Amygdala (tissue), 56 donors: Measurements from ENCODE around the gene SSRP1.
A peak's percentile ranks its signal among the peaks of the same experiment; 100 is the strongest.
"Not testable (repeated sequence)": the region's sequence is repeated elsewhere in the genome, so short reads cannot be mapped to it uniquely, and the experiment has no call there.

Experiments used
- DNase-seq, 56 donors: peaks; one replicate each; lab custom pipeline; 2025; lab: John Stamatoyannopoulos, UW

Gene SSRP1

DNA sequence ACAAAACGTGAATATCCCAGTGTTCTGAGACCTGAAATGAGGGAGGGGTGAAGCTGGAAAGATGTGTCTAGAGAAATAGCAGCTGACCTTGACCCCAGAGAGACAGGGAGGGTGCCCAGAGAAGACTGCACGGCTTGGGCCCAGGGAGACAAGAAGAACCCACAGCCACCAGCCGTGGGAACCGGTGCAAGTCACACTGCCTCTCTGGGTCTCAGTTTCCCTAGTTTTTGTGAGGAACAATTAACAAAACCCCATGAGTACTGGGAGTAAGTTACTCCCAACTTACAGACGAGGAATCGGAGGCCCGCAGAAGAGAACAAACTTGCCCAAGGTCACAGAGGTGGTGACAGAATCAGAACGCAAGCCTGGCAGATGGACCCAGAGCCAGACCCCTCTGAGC lies 30.2 kb downstream of the SSRP1 start:
- no peak for DNase-seq

GRCh38 chr11:57303990-57304579 lies 31.6 kb downstream of the SSRP1 start:
- DNase-seq = peak in 7 of 56 donors; percentile 9 to 38 (median 26)

DNA sequence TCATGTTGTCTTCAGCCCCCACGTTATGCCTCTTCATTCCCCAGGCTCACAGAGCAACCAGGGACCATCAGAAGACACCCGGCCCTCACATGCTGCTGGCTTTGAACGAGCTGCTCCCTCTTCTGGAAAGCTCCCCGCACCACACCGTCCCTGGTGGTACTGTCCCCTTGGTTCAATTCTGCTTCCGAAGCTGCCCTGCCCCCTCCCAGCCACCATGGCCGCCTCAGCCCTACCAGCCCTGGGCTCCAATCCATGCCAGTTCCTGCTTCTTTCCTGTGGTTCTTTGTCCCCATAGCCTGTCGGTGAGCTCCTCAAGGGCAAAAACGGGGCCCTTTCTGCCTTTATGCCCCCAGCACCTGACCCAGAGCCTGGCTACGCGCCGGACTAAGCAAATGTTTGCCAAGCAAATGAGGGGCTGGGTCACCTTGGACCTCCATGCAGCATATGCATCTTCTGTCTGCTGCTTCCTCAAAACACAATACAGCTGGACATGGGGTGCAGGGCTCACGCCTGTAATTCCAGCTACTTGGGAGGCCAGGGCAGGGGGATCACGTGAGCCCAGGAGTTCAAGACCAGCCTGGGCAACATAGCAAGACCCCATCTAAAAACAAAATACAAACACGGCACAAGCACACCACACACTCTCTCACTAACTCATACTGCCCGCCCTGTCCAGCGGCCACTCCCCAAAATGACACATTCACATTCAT lies 32.3 kb downstream of the SSRP1 start:
- DNase-seq = no peak

DNA sequence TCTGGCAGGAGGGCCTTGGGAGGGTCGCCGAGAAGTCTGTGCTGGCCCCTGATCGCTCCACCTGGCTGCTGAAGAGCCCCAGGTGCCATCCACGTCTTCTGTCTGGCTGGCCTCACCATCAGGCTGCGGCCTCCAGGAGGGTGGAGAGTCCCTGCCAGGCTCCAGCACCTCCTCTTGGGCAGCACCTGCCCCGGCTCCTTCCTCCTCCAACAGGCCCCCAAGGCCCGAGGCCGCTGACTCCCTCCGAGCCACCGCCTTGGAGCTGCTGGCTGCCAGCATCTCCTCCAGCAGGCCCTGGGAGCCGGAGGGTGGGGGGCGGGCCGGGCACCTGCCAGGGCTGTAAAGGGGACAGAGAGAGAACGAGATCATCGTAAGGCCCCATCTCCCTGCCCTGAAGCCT lies 33.2 kb downstream of the SSRP1 start:
- no peak for DNase-seq

- DNase-seq = no peak
These were observed 33.8 kb downstream of the SSRP1 start for GRCh38 chr11:57301711-57302423.

GRCh38 chr11:57300785-57301184 lies 34.9 kb downstream of the SSRP1 start:
- no peak for DNase-seq

DNA sequence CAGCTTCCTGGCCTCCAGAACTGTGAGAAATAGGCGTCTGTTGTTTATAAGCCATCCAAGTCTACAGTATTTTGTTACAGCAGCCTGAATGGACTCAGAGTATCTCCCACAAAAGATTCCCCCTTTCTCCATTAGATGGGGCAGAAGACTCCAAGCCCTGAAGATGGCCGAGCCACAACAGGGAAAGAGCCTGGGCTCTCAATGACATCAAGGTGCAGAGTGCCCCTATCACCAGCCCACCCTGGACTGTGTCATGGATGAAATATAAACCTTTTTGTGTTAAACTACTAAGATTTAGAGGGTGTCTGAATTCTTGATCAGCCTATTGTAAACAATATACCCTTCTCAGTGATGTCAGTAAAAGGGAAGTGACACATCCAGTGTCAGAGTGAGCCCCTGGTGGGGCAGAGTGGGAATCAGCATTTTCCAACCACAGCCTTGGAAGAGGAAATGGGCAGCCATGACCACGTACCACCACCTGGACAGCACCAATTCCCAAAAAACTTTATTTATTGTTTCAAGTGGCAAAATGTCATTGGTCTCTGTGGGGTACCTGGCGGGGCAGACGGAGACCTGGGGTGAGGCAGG lies 36.4 kb downstream of the SSRP1 start:
- no peak for DNase-seq

- no peak for DNase-seq
These were observed 38.5 kb downstream of the SSRP1 start for GRCh38 chr11:57297221-57297620.

- not testable (repeated sequence) for DNase-seq
These were observed 39.5 kb downstream of the SSRP1 start for GRCh38 chr11:57296205-57296604.

DNA sequence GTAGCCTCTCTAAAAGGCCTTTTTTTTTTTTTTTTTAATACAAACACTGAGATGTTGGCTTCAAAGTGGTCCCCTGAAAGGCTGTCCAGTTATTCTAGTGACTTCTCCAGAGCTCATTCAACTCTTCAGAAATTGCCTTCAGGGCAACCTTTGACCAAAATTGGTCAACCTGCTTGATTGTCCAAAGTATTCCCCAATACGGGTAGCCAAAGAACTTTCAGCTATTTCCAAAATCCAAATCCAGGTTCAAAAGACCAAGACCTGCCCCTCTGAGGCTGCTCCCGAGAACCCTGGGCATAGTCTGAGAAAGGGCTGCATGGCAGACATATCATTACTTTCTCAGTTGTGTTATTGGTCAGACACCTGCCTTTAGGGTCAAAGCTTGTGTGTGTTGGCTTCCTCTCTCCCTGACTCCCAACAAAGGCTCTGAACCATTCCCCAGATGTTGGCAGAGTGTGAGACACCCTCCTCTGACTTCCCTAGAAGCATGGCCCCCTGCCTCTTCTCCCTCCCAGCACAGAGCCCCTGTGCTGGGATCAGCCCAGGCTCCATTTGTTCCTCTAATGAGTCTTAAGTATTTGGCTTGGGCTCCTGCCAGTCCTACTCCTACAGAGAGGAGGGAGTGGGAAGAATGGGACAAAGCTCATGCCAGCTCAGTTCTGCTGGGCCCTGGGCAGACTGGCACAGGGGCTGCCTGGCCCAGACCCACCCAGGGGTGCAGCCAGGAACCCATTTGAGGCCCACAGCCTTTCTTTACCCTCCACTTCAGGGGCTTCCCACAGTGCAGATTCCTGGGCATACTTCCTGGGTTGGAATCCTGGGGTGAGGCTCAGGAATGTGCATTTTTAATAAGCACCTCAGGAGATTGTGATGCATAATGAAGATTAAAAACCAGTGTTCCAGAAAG lies 41.2 kb downstream of the SSRP1 start:
- peak in 16 of 56 donors; percentile 3 to 52 (median 30) for DNase-seq

DNA sequence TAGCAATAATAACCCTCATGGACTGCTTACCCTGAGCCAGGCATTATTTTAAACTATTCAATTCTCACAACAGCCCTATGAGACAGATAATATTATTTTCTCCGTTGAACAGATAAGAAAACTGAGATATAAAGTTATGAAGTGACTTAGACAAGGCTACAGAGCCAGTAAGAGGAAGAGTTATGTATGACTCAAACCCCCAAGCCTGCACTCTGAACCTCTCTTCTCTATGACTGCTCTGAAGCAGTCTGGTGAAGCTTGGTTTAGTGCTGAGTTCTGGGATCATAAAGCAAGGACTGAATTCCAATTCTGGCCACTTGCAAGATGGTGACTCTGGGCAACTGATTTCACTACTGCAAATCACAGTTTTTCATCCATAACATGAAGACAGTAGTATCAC lies 45.4 kb downstream of the SSRP1 start:
- no peak for DNase-seq

DNA sequence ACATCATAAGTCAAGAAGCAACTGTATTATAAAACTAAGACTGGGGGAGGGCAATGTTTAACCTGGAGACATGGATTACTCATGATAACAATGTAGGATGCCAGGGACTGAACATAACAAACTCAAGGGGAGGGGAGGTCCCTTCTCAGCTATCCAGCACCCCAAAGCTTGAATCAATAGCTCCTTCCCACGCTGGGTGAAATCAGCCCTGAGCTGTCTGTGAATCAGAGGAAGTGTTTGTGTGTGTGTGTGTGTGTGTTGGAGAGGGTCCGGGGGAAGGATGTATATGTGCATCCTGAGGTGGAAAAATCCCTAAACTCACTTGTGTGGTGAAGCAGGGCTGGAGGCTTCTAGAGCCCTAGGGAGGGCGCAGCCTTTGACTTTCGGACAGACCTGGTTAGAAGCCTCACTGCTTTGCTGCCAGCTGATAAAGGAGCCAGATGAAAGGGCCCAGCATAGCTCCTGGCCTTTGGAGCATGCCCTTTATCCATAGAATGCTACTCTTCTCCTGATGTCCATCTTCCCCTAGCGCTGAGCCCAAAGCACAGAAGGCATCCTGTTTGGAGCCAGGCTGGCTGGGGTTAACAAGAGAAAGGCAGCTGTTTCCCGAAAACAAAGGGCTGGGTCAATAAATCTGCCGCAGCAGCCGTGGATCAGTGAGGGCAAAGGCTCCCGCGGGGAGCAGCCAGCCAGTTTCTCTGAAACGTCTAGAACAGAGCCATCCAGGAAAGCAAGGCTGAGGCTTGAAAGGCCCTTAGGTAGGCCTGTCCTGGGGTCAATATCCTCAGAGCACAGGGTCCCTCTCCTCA lies 46.7 kb downstream of the SSRP1 start:
- DNase-seq = no peak

- DNase-seq = no peak
These were observed 47.8 kb downstream of the SSRP1 start for GRCh38 chr11:57287884-57288283.

GRCh38 chr11:57283231-57283990 lies 52.3 kb downstream of the SSRP1 start:
- no peak for DNase-seq

GRCh38 chr11:57281546-57281945 lies 54.1 kb downstream of the SSRP1 start:
- DNase-seq = not testable (repeated sequence)

DNA sequence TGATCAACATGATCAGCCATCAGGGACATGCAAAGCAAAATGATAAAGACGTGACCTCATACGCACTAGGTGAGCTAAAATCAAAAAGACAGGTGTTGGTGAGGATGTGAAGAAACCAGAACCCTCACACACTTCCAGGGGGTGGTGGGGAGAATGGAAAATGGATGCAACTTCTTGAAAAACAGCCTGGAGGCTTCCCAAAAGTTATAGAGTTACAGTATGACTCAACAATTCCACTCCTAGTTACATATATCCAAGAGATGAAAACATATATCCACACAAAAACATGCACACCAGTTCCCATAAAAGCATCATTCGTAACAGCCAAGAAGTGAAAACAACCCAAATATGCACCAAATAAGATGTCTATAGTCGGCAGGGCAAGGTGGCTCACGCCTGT lies 56.6 kb downstream of the SSRP1 start:
- no peak for DNase-seq

- DNase-seq = no peak
These were observed 57.0 kb downstream of the SSRP1 start for GRCh38 chr11:57278721-57279095.

DNA sequence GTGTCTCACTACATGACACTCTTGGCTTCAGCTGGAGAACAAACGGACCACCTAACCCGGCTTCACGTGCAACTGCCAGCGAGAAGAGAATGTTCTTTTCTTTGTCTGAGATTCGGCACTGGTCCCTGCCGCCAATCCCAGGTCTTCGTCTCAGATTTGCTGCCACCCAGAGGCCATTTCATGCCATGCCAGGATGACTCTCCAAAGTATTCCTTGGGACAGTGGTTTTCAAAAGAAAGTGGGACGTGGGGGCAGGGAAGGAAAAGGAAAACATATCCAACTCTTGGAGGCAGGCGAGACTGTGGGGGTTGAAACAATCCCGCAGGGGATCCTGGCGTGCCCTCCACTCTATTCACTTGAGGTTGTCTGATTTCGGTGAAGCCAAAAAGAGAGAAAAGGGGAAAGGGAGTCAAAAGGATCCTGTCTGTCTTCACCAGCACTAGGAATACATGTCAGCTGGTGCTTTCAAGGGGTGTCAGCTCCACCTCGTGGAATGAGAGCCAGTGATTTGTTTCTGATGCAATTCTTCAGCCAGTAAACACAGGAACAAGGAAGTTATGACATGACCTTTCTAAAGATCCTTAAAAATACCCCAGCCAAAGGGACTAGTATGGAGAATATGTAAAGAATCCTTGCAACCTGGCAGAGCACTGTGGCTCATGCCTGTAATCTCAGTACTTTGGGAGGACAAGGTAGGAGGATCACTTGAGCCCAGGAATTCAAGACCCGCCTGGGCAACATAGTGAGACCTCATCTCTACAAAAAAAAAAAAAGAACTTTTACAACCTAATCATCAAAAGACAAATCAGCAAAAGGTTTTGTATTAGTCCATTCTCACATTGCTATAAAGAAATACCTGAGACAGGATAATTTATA lies 57.6 kb downstream of the SSRP1 start:
- peak in 46 of 56 donors; percentile 1 to 73 (median 34) for DNase-seq
